HG02678 (cell line): Measurements from ENCODE around the gene PIEZO2.
"Not testable (repeated sequence)": the region's sequence is repeated elsewhere in the genome, so short reads cannot be mapped to it uniquely, and the experiment has no call there.

Source experiments
- ATAC-seq: cut with Tn5 transposase; IDR thresholded peaks from one replicate; pipeline ENCODE4 v1.9.1; 2021; ENCODE audit warnings: mild to moderate bottlenecking, moderate library complexity; ENCODE audit not compliant: unreplicated experiment

Gene PIEZO2

DNA sequence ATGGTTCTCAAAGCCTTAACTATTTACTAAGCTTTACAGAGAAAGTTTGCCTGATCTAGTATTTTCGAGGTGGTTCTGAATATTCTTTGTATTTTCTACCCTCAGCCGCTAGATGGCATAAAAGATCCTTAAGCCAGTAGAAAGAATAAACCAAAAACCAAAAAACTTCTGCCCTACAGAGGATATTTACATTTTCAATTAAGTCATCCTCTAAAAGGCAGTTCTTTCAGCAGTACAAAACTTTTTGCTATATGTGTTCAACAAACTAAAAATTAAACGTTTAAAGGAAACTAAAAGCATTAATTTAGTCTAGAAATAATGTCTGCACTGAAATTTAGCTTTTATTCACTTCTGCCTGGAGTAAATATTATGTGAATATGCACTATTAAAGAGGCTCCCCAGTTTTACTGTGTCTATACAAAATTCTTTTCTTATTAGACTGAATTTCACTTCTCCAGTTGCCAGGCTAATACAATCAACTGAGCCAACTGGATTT lies 297.5 kb downstream of the PIEZO2 start:
- ATAC-seq: no peak

DNA sequence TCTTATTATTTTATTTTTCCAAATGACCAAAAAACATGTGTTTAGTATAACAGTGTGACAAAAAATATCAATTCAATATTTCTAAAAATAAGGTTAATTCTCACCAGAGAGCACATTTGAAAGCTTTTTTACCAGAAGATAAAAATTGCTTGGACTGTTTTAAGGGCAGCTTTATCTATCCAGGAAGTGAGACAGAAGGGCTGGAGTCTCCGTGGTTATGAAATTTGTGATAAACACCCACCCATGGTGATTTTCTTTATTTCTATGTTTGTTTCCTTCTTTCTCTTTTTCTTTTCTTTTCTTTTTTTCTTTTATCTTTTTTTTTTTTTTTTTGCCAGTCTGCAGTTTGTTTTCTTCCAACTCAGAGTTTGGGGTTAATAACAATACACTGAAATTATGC lies 298.5 kb downstream of the PIEZO2 start:
- ATAC-seq: no peak

DNA sequence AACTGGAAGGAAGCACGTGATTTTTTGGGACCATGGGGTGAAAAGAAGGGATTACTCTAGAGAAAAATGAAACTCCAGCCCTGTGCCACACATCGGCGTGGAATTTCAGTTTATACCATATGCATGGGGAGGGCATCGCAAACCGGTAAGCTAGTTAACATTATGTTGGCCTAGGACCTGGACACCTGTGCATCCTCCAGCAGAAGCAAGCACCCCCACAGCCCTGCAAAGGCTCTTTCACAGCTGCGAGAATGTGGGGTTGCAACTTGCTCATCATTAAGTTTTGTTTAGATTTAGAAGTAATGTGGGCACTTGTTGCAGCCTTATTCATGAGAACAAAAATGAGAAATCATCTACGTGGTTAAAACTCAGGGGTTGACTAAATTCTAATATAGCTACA lies 299.2 kb downstream of the PIEZO2 start:
- ATAC-seq: no peak

DNA sequence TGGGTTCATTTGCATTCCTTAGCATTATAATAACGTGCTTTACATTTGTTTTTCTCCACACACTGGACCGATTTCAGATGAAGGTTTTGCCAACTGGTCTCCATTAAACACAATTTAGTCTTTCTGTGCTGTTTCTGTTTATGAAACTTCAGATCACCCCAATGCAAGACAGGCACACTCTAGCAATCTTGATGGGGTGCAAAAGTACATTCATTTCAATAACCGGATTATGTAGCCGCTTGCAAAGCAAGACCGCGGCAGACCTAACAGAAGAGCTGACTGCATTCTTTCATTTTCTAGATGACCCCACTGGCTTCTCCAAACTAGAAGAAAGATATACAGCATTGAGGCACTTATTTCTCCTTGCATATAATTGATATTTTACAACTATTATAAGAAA lies 301.5 kb downstream of the PIEZO2 start:
- no peak for ATAC-seq

DNA sequence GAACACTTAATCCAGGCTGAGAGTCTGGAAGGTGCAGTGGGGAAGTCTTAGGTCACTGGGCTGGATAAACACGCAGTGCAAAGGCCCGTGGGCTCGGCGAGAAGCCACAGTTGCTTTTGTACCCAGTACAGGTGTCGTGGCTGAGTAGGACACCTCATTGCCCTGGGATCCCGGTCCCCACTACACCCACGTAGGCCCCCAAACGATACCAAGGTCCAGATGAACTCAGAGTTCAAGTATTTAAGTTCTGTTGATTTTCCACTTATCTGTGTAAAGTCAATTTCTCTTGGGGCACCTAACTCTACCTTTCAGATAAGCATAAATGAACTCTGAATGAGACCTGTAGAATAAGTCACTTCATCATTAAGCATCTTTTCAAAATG lies 302.0 kb downstream of the PIEZO2 start:
- ATAC-seq: no peak

DNA sequence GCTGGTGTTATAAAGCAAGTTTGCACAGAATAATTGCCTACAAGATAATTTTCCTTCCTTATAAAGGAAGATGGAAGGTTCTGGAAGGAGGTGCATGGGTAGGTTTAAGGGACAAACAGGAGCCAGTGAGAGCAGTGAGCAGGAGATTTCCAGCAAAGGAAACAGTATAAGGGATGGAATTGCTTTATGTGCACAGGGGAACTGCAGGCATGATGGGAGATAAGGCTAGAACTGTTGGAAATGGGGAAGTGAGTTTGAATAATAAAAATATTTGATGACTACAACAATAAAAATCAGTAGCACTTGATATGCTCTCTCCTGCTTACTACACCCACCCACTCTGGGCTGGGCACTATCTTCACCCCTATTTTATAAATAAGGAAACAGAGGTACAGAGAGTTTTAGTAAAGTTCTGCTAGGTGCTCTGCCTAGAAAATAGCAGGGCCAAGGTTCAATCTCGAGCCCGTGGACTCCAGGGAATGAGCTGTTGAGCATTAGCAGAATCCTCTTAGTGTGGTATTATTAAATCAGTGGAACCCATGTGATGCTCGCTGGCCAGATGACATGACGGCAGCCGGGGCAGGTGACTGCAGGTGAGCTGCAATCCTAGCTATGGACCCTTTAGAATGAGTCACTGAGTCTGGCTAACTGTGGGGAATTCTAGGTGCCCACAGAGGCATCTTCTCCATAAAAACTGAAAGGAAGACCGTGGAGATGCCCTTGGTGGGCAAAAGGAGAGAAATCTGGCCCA lies 302.5 kb downstream of the PIEZO2 start:
- no peak for ATAC-seq

- not testable (repeated sequence) for ATAC-seq
These were observed 303.3 kb downstream of the PIEZO2 start for GRCh38 chr18:10846035-10846434.

GRCh38 chr18:10843565-10843964 lies 305.8 kb downstream of the PIEZO2 start:
- no peak for ATAC-seq

- no peak for ATAC-seq
These were observed 306.5 kb downstream of the PIEZO2 start for GRCh38 chr18:10842861-10843260.

DNA sequence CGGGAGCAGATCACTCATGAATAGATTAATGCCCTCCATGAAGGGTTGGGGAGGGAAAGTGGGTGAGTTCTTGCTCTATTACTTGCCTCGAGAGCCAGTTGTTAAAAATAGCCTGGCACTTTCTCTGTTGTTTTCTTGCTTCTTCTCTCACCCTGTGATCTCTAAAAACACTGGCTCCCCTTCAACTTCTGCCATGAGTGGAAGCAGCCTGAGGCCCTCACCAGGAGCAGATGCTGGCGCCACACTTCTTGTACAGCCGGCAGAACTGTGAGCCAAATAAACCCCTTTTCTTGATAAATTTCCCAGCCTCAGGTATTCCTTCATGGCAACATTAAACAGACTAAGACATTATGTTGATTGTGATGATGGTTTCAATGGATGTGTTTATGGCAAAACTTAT lies 307.0 kb downstream of the PIEZO2 start:
- no peak for ATAC-seq

GRCh38 chr18:10841203-10841602 lies 308.2 kb downstream of the PIEZO2 start:
- no peak for ATAC-seq

- no peak for ATAC-seq
These were observed 308.6 kb downstream of the PIEZO2 start for GRCh38 chr18:10840743-10841142.

DNA sequence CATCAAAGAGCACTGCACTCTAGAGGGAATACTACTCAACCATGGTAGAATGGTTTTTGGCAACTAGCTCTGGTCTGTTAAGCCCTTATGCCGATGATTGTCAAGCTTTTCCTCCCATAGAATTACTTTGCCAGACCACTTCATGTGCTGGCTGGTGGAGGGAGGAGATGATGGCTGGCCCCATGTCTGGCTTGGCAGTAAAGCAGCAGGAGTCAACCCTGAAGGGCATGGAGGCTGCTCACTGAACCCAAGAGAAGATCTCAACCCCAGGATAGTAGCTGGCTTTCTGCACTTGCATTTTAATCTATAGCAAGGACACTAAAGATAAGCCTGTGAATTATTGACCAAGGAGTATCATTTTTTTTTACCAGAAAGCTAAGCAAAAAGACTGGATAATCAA lies 309.9 kb downstream of the PIEZO2 start:
- ATAC-seq: no peak

DNA sequence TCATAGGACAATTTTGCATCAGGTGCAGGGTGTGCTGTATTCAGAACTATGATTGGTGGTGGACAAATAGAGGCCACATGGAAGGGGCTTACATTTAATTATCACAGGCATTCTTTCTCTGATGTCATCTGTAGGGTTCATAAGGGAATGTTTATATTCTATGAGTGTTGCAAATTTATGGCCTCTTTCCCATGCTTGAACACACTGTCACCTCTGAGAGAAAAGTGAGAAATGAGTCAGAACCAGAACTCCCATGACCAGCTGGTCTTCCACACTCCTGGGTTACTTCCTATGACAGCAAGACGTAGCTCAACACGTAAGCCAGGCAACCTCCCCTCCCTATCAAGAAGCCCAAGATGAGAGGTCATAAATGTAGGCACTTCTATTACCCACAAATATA lies 310.8 kb downstream of the PIEZO2 start:
- ATAC-seq: no peak

- no peak for ATAC-seq
These were observed 315.1 kb downstream of the PIEZO2 start for GRCh38 chr18:10834128-10834815.

DNA sequence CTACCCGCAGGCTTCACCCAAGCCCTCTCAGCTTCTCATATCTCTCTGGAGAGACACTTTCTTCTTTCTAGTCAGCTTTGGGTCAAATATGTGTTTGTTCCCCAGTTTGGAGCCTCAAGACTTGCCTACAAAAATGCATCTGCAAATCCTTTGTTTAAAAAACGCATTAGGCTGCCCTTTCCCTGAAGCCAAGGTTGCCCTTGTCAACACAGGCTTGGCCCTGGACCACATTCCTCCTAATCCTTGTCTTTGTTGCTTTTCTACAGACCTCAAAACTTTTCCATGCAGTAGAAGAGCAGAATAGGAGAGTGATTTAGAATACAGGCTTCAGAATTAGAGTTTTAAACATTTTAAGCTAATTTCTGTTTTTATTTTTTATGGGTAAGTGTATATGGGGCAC lies 315.7 kb downstream of the PIEZO2 start:
- ATAC-seq: no peak

DNA sequence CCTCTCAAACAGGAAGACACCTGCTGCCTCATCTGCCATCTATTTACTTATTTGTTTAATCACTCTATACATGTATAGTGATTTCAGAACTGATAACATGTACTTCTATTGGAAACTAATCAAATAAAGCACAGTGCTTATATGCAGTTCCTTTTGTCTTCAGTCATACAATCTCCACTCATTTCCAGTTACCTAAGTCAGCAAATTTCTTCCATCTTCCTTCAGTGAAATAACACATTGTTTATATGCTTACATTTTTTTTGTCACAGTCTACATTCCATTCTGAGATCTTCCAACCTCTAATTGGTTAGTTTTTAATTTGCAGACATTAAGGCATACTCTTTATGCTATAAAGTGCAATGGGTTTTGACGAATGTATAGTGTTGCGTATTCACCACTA lies 323.0 kb downstream of the PIEZO2 start:
- ATAC-seq: no peak

DNA sequence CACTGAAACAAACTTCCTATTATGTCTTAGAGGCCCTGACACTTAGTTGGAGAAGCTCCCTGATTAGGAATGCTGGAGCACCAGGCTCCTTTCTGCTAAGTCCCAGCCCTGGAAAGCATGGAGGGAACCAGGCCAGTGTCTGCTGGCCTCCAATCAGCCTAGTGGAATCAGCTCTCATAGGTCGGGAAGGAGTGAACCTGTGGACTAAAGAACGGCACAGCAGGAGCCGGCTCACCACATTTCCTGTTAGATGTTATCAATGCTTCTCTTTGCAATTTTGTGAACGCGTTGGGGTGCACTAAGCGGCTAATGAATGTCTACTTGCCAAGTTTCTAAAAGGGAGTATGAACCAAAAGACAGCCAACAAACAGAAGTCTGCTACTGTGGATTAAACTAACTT lies 326.9 kb downstream of the PIEZO2 start:
- ATAC-seq: no peak

- no peak for ATAC-seq
These were observed 328.7 kb downstream of the PIEZO2 start for GRCh38 chr18:10820681-10821080.

- ATAC-seq: no peak
These were observed 335.0 kb downstream of the PIEZO2 start for GRCh38 chr18:10814336-10814735.

DNA sequence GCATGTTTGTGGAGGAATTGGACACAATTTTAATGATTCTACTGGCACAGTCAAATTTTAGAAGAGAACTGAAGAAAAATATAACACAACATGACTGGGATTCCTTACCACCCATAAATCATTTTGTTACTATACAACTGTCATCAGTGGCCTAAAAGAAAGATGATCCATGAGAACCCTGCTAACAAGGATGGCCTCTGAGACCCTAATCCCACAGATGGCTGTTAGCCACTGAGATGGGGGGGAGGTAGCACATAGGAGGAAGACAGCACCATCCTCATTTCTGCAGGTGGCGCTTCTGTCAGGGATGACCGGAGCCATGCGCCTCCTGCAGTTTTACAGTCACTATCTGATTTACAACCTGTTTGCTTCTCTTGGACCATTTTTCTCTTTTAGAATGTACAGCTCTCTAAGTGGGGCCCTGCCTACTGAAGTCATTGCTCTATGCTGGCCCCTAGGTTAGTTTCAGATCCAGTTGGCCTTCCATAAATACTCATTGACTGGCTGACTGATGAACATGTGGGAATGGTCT lies 343.7 kb downstream of the PIEZO2 start:
- ATAC-seq: no peak

DNA sequence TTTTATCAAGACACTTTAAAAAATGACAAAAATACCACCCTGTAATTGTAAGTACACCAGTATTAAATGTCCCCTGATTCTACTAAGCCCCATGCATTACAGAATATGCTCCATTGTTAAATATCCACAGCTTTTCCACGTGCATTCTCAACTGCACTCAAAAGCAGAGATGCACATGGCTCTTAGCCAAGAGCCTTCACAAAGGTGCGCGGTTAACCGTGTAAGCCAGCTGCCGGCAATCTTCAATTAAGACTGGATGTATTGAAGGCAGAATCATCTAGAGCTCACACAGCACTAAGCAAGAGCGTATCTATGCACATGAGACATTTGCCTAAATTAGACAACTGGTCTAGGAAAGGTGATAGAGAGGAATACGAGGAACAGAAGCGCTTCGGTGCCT lies 345.2 kb downstream of the PIEZO2 start:
- ATAC-seq: no peak
